K562 (cell line): ENCODE results near the gene FUCA2. TPM values are rescaled to one million over a fixed set of nuclear protein-coding genes. Genes with fewer than 3 reads are reported as not detected.

Experiments used
- CHD4 ChIP-seq: fragments of 200-600 bp; sonication (generic); IDR thresholded peaks from 3 replicates; pipeline ENCODE4 v1.6.1; 2012; ENCODE audit warnings: low read depth, mild to moderate bottlenecking, mixed read lengths, low read length, inconsistent platforms; ENCODE audit not compliant: insufficient read depth, insufficient replicate concordance, poor library complexity, severe bottlenecking
- MGA ChIP-seq: fragments of 450-650 bp; IDR thresholded peaks from 2 replicates; pipeline ENCODE4 v1.6.1; 2016; ENCODE audit warnings: mild to moderate bottlenecking, moderate library complexity
- MTA2 ChIP-seq: fragments of 450-650 bp; IDR thresholded peaks from 2 replicates; pipeline ENCODE4 v1.6.1; 2016; ENCODE audit warnings: low read depth
- POLR3G ChIP-seq: IDR thresholded peaks from 2 replicates; pipeline ENCODE4 v1.6.1; 2011; ENCODE audit not compliant: insufficient read length, insufficient replicate concordance; ENCODE audit errors: extremely low read depth
- TBP ChIP-seq: optimal IDR thresholded peaks from 2 replicates; pipeline ENCODE3; 2011; ENCODE audit warnings: low read depth, low read length, improper control_type of control experiment
- ZNF165 ChIP-seq: fragments of 250-450 bp; sonication (Bioruptor Pico); IDR thresholded peaks from 2 replicates; pipeline ENCODE4 v1.4.0; 2020; ENCODE audit warnings: borderline replicate concordance
- ZNF589 ChIP-seq: fragments of 200-800 bp; sonication (Bioruptor generic); IDR thresholded peaks from 2 replicates; pipeline ENCODE4 v1.6.1; 2016; ENCODE audit warnings: low read depth, missing genetic modification characterization, missing compliant biosample characterization
- polyA plus RNA-seq, 8 experiments: library from polyadenylated mRNA; depleted of rRNA in 4 of 8; stranded (reverse) in 5 of 8; unstranded in 3 of 8; fragments of >200 nt; fragmentation: Nextera tagmentation in 2 of 8; fragmentation: Illumina TruSeq in 1 of 8; extraction: Ambion mirVana in 2 of 8; extraction: Trizol in 1 of 8; gene quantifications; 2 replicates each; pipeline versions ENCODE4 v1.2.1 to v1.2.3, GENCODE V29; 2011 to 2014; ENCODE audit warnings: inconsistent platforms in 1 of 8, missing spikeins in 1 of 8
- total RNA-seq, 7 experiments: library from RNA; depleted of rRNA in 6 of 7; stranded (reverse); fragments of >200 nt in 6 of 7; fragmentation: Illumina TruSeq in 2 of 7; extraction: Trizol in 2 of 7; gene quantifications; 2 replicates each; pipeline versions ENCODE4 v1.2.1 to v1.2.3, GENCODE V29; 2011 to 2021; ENCODE audit warnings: low replicate concordance in 1 of 7
- TF ChIP-seq, protein P1 (sequence below): fragments of 250-450 bp; sonication (Bioruptor Pico); IDR thresholded peaks from 2 replicates; pipeline ENCODE4 v1.6.1; 2021; ENCODE audit warnings: mild to moderate bottlenecking
- TF ChIP-seq, protein P2 (sequence below): sonication (generic); IDR thresholded peaks from 2 replicates; pipeline ENCODE4 v1.6.1; 2016
- TF ChIP-seq, protein P3 (sequence below): sonication (generic); formaldehyde crosslinking; IDR thresholded peaks from 2 replicates; pipeline ENCODE4 v1.8.0; 2022; ENCODE audit warnings: mild to moderate bottlenecking, low read depth, missing genetic modification reagents

The FUCA2 gene
- total and polyA plus RNA-seq, 9 of the 15 experiments (the other 6 are each of a cell fraction or from before 2014, with no cell fraction given): 20.6 to 112 (median 79.3) TPM

- TF ChIP-seq MGA (0 out of 2 replicates have a peak, but pooled peaks have one; percentile 40), ZNF165 (CRISPR knock-in tag) (no peak), CHD4 (no peak), ZNF589 (CRISPR knock-in tag) (no peak), MTA2 (no peak), POLR3G (no peak), TBP (peak; percentile 97)
- TF ChIP-seq, protein P1, sequence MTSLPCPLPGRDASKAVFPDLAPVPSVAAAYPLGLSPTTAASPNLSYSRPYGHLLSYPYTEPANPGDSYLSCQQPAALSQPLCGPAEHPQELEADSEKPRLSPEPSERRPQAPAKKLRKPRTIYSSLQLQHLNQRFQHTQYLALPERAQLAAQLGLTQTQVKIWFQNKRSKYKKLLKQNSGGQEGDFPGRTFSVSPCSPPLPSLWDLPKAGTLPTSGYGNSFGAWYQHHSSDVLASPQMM (CRISPR knock-in tag): no peak
- TF ChIP-seq, protein P2, sequence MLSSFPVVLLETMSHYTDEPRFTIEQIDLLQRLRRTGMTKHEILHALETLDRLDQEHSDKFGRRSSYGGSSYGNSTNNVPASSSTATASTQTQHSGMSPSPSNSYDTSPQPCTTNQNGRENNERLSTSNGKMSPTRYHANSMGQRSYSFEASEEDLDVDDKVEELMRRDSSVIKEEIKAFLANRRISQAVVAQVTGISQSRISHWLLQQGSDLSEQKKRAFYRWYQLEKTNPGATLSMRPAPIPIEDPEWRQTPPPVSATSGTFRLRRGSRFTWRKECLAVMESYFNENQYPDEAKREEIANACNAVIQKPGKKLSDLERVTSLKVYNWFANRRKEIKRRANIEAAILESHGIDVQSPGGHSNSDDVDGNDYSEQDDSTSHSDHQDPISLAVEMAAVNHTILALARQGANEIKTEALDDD: peak; percentile 11; the same call in 1 of the 2 replicates
- TF ChIP-seq, protein P3, sequence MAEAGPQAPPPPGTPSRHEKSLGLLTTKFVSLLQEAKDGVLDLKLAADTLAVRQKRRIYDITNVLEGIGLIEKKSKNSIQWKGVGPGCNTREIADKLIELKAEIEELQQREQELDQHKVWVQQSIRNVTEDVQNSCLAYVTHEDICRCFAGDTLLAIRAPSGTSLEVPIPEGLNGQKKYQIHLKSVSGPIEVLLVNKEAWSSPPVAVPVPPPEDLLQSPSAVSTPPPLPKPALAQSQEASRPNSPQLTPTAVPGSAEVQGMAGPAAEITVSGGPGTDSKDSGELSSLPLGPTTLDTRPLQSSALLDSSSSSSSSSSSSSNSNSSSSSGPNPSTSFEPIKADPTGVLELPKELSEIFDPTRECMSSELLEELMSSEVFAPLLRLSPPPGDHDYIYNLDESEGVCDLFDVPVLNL (CRISPR knock-in tag): peak; percentile 48; the same call in 1 of the 2 replicates
Observed at GRCh38 chr6:143450453-143451371, 60.8 kb downstream of the FUCA2 start, which contains the start of the genes ADAT2 and PEX3 (continued).
